Tibial artery (tissue), 4 donors: ENCODE data around the gene JAM3.

Experiments used
- DNase-seq, 2 donors: peaks; one replicate each; pipeline ENCODE4 v3.0.0-alpha.2; 2019
- H3K27ac ChIP-seq, 2 donors: fragments of 200-600 bp; sonication (generic) in 1 of 2; 1 replicate in 1 of 2; 2 replicates in 1 of 2; pipeline ENCODE4 v1.5.1; 2018 to 2019; ENCODE audit warnings: mild to moderate bottlenecking in 1 of 2
- H3K27me3 ChIP-seq, 2 donors: fragments of 200-600 bp; sonication (generic) in 1 of 2; one replicate each; pipeline versions ENCODE4 v1.5.1 to v1.6.0; 2016 to 2019
- H3K36me3 ChIP-seq, 3 donors: fragments of 200-600 bp; sonication (generic) in 2 of 3; one replicate each; pipeline ENCODE4 v1.5.1; 2016 to 2019; ENCODE audit warnings: mild to moderate bottlenecking in 2 of 3
- H3K4me1 ChIP-seq, 4 donors: fragments of 200-600 bp; sonication (generic) in 2 of 4; 1 replicate in 3 of 4; 2 replicates in 1 of 4; pipeline ENCODE4 v1.5.1; 2016 to 2019
- H3K4me3 ChIP-seq, 2 donors: fragments of 200-600 bp; sonication (generic) in 1 of 2; 1 replicate in 1 of 2; 2 replicates in 1 of 2; pipeline ENCODE4 v1.5.1; 2018 to 2019; ENCODE audit warnings: mild to moderate bottlenecking in 2 of 2
- H3K9me3 ChIP-seq, 3 donors: fragments of 200-600 bp; sonication (generic) in 1 of 3; one replicate each; pipeline ENCODE4 v1.5.1; 2016 to 2019
- intact Hi-C: fragments of 100-400 bp; cut with DNase I; formaldehyde crosslinking; loops from one replicate; pipeline ENCODE4 v1.15.0; 2023; ENCODE audit warnings: low total_unique reads
- TF ChIP-seq, protein P1 (sequence below), 2 experiments: fragments of 200-600 bp in 1 of 2; fragments of 450-650 bp in 1 of 2; IDR thresholded peaks; one replicate each; pipeline ENCODE4 v1.5.1; 2017 to 2019; ENCODE audit warnings: antibody characterized with exemption in 2 of 2, mild to moderate bottlenecking in 1 of 2, moderate library complexity in 1 of 2

JAM3 gene

DNA sequence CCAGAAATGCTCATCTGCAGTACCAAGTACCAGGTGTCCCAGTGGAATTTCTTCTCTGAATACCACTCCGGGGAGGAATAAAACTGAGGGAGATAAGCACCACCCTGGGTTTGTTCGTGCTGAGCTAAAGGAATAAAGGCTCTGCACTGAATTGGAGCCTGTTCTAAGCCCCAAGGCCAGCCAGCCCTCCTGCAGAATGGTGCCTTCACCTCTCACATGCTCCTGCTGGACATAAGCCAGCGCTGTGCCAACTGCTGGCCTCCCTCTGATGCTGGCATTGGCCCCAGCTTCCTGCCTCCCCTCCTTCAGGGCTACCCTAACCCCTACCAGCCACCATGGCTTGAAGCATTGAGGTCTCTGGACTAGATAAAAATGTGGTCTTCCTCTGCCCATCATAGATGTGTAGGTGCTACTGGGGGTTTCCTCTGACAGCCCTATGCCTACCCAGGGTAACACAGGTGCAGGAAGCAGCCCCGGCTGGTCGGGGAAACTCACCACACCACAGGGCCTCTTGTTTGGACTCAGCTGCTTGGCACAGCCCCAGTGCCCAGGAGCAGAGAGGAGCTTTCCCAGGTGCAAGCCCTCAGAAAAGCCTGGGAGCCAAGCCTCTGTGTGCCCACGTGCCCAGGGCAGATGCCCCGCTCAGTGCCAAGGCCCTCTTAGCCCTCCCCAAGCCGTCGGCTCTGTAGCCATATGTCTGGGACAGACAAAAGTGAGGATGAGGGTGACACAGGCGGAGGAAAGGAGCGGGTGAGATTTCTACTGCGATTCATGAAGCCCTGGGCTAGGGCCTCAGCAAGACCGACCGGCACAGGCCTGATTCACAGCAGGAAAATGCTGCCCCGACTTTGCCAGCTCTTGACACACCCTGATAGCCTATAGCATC is 34.1 kb upstream of the JAM3 start:
- H3K9me3 ChIP-seq = no peaks in the 10 kb centered on the region
- DNase-seq = peak in 1 of 2 donors; percentile 74
- intact Hi-C loops = loop anchor here (5.0 kb wide), 1 partner anchor 67 kb away; no protein-coding TSS in a partner anchor
- H3K27ac ChIP-seq = peak overlapping the region; percentile 82 to 94
- H3K4me1 ChIP-seq = peaks cover 3 to 59% (median 50%) of the 10 kb centered on the region in 4 donors
- peaks cover 0 to 8% of the 10 kb centered on the region in 2 donors for H3K27me3 ChIP-seq
- TF ChIP-seq, protein P1, sequence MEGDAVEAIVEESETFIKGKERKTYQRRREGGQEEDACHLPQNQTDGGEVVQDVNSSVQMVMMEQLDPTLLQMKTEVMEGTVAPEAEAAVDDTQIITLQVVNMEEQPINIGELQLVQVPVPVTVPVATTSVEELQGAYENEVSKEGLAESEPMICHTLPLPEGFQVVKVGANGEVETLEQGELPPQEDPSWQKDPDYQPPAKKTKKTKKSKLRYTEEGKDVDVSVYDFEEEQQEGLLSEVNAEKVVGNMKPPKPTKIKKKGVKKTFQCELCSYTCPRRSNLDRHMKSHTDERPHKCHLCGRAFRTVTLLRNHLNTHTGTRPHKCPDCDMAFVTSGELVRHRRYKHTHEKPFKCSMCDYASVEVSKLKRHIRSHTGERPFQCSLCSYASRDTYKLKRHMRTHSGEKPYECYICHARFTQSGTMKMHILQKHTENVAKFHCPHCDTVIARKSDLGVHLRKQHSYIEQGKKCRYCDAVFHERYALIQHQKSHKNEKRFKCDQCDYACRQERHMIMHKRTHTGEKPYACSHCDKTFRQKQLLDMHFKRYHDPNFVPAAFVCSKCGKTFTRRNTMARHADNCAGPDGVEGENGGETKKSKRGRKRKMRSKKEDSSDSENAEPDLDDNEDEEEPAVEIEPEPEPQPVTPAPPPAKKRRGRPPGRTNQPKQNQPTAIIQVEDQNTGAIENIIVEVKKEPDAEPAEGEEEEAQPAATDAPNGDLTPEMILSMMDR (IDR thresholded peaks at IDR 0.05) = no peak
- H3K36me3 ChIP-seq = no peaks in the 10 kb centered on the region
- no peak overlapping the region for H3K4me3 ChIP-seq

DNA sequence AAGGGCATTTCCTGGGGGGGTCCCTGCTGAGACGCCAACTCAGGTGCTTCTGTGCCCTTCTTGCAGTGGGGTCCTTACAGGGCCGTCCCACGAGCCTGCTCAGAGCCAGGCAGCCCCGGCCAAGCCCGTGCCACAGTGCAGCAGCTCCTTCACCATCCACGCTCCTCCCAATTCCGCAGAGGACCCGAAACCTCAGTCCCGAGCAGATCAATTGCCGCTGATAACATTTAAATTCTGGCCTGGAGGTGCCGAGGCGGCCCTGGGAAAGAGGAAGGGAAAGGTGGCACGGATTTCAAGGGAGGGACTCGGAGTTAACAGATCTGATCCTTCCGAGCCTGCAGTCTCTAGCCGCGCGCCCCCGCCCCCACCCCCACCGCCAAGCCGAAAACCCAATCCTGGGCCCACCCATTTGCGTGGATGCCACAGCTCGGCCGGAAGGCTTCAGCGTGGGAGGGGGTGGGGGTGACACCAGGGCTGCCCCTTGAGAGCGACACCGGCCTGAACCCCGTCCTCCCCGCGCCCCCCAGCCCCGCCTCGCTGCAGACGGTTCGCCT is 32.3 kb upstream of the JAM3 start:
- intact Hi-C loops = no loop called here

DNA sequence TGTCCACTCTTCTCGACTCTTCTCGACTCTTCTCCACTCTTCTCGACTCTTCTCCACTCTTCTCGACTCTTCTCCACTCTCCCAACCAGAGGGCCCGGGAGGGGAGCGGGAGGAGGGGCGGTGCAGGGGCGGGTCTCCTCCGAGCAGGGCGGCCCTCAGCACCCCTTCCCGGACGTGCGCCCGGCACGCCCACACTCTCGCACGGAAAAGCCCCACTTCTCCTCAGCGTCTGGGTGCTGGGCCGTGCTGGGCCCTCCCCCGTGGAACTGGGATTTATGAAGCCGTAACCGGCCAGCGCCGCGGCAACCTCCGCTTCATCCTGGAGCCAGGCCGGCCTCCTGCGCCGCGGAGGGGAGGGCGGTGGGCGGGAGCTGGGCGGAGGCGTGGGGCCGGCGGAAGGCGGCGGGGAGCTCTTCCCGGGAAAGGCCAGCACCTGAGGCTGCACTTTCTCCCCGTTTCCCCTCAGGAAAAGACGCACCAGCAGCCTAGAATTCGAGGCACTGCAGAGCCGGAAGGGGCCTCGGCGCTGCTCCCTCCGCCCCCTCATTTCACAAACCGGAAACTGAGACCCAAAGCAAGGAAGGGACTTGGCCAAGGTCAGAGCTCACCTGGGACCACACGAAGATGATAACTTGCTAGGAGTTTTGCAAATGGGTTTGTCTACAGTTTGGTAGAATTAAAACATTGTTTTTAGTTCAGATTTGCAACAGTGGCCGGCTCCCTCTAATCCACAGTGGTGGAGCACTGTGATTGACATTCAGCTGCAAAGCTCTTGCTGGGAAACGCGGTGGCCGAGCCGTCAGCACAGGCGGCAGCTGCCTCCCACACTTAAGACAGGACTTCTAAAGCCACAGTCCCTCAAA is 31.6 kb upstream of the JAM3 start:
- Histone ChIP-seq H3K4me3 (peak overlapping the region; percentile 61 to 64), H3K27ac (peak overlapping the region; percentile 81 to 94), H3K27me3 (no peaks in the 10 kb centered on the region), H3K4me1 (peaks cover 3 to 84% (median 64%) of the 10 kb centered on the region in 4 donors), H3K36me3 (no peaks in the 10 kb centered on the region), H3K9me3 (no peaks in the 10 kb centered on the region)
- TF ChIP-seq, protein P1 (IDR thresholded peaks at IDR 0.05) = no peak
- intact Hi-C loops = no loop called here
- DNase-seq = peak; percentile 66 to 89

More for the DNA sequence above, 32.3 kb upstream of the JAM3 start:
- Histone ChIP-seq H3K36me3 (no peaks in the 10 kb centered on the region), H3K27ac (peak overlapping the region; percentile 81 to 94), H3K27me3 (no peaks in the 10 kb centered on the region), H3K4me1 (peaks cover 3 to 77% (median 64%) of the 10 kb centered on the region in 4 donors), H3K9me3 (no peaks in the 10 kb centered on the region), H3K4me3 (peak overlapping the region; percentile 61 to 64)
- TF ChIP-seq, protein P1 (IDR thresholded peaks at IDR 0.05) = no peak
- DNase-seq = no peak

DNA sequence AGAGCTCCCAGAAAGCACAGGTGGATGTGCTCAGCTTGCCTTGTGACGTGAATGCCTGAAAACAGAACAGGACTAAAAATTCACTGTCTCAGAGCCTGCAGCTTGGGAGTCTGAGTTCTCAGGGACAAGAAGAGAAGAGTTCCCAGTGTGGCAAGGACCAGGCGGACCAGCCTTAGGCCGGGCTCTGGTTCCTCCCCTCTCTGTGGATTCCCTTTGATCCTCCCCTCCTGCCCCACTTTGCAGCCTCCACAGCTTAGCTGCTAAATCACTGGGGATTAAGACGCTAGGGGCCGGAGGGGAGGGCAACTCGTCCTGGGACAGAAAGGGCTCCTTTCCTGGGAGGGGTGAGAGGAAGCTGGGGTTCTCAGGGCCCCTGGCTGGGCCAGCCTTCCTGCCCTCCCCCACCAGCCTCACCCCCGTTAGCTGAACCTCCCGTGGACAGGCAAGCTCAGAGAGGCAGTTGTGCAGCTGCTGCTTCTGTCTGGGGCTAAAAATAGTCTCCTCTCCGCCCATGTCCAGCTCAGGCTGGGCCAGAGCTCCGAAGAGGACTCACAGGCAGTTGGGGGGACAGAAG is 29.9 kb upstream of the JAM3 start:
- H3K27ac ChIP-seq = peak overlapping the region; percentile 69 to 94
- intact Hi-C loops = no loop called here
- H3K27me3 ChIP-seq = no peaks in the 10 kb centered on the region
- DNase-seq = peak in 1 of 2 donors; percentile 81
- no peaks in the 10 kb centered on the region for H3K9me3 ChIP-seq
- no peaks in the 10 kb centered on the region for H3K36me3 ChIP-seq
- peaks cover 0 to 73% (median 50%) of the 10 kb centered on the region in 4 donors for H3K4me1 ChIP-seq
- TF ChIP-seq, protein P1 (IDR thresholded peaks at IDR 0.05) = no peak
- peak overlapping the region in 1 of 2 donors; percentile 19 for H3K4me3 ChIP-seq
